SK-N-SH treated with all-trans-retinoic acid at 6 μM for 48 hours (cell line): ENCODE results near the gene PTCD1.

Experiments
- ARNTL ChIP-seq: fragments of 450-650 bp; formaldehyde crosslinking; IDR thresholded peaks from 2 replicates; pipeline ENCODE4 v1.5.0; 2020; ENCODE audit warnings: low read depth, mild to moderate bottlenecking, moderate library complexity, borderline replicate concordance
- CSDC2 ChIP-seq: fragments of 250-450 bp; sonication (Bioruptor Pico); IDR thresholded peaks from 2 replicates; pipeline ENCODE4 v1.5.0; 2020; ENCODE audit warnings: mild to moderate bottlenecking, moderate library complexity
- ISL1 ChIP-seq: fragments of 250-450 bp; sonication (Bioruptor Pico); IDR thresholded peaks from 2 replicates; pipeline ENCODE4 v2.1.2; 2022; ENCODE audit warnings: mild to moderate bottlenecking, moderate library complexity
- TCF4 ChIP-seq: fragments of 250-450 bp; sonication (Bioruptor Pico); IDR thresholded peaks from 2 replicates; pipeline ENCODE4 v1.8.0; 2021; ENCODE audit warnings: mild to moderate bottlenecking, moderate library complexity, borderline replicate concordance
- TOX ChIP-seq: fragments of 250-450 bp; sonication (Bioruptor Pico); IDR thresholded peaks from 2 replicates; pipeline ENCODE4 v1.8.0; 2021; ENCODE audit warnings: mild to moderate bottlenecking, moderate library complexity, borderline replicate concordance
- TSHZ2 ChIP-seq: fragments of 250-450 bp; sonication (Bioruptor Pico); IDR thresholded peaks from 2 replicates; pipeline ENCODE4 v1.5.0; 2020; ENCODE audit warnings: mild to moderate bottlenecking, moderate library complexity
- ZC3H10 ChIP-seq: fragments of 250-450 bp; sonication (Bioruptor Pico); IDR thresholded peaks from 2 replicates; pipeline ENCODE4 v1.5.1; 2021; ENCODE audit warnings: mild to moderate bottlenecking, moderate library complexity
- ZNF70 ChIP-seq: fragments of 450-650 bp; formaldehyde crosslinking; IDR thresholded peaks from 2 replicates; pipeline ENCODE4 v1.5.0; 2020; ENCODE audit warnings: mild to moderate bottlenecking, moderate library complexity
- TF ChIP-seq, protein P1 (sequence below): fragments of 250-450 bp; sonication (Bioruptor Pico); IDR thresholded peaks from 2 replicates; pipeline ENCODE4 v1.5.1; 2021; ENCODE audit warnings: mild to moderate bottlenecking, moderate library complexity

DNA sequence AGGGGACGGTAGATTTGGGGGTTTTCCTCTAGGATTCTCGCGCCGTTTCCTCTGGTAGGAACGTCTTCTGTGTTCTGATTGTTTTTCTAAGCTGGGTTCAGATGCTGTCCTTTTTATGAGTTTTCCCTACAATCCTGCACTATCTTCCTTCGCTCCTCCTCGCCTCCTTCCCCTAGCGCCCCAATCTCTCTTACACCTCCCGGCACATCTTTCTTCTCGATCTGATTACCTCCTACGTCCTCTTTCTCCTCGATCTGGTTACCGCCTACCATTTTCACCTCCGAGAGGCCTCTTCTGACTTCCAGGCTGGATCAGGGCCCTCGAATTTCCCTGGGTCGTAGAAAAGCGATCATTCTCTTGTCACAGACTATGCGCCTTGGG lies 29.4 kb downstream of the PTCD1 start:
- TF ChIP-seq TOX (CRISPR knock-in tag): no peak
- TF ChIP-seq ISL1 (CRISPR knock-in tag): no peak
- TF ChIP-seq ARNTL (CRISPR knock-in tag): no peak
- no peak for TF ChIP-seq ZNF70
- TF ChIP-seq ZC3H10 (CRISPR knock-in tag): no peak
- no peak for TF ChIP-seq CSDC2 (CRISPR knock-in tag)
- TF ChIP-seq, protein P1, sequence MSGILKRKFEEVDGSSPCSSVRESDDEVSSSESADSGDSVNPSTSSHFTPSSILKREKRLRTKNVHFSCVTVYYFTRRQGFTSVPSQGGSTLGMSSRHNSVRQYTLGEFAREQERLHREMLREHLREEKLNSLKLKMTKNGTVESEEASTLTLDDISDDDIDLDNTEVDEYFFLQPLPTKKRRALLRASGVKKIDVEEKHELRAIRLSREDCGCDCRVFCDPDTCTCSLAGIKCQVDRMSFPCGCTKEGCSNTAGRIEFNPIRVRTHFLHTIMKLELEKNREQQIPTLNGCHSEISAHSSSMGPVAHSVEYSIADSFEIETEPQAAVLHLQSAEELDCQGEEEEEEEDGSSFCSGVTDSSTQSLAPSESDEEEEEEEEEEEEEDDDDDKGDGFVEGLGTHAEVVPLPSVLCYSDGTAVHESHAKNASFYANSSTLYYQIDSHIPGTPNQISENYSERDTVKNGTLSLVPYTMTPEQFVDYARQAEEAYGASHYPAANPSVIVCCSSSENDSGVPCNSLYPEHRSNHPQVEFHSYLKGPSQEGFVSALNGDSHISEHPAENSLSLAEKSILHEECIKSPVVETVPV (CRISPR knock-in tag): no peak
- no peak for TF ChIP-seq TCF4 (CRISPR knock-in tag)
- TF ChIP-seq TSHZ2 (CRISPR knock-in tag): no peak
